ENCODE results near the gene RPS16.

GRCh38 chr19:39472746-39473442 is 37.1 kb upstream of the RPS16 start:
- no peak for TF ChIP-seq RAD21 (IDR thresholded peaks at IDR 0.05; ENCODE audit: low read depth)
- TF ChIP-seq YY1 (IDR thresholded peaks at IDR 0.05; ENCODE audit: low read depth), result no peak
- no peak for TF ChIP-seq CREB1 (IDR thresholded peaks at IDR 0.05; ENCODE audit: low read depth)
- no peak for TF ChIP-seq REST (IDR thresholded peaks at IDR 0.05; ENCODE audit: low read depth)
